ENCODE data around the gene MUC12. TPM values are rescaled to one million over a fixed set of nuclear protein-coding genes. Genes with fewer than 3 reads are reported as not detected.

Gene MUC12
- total RNA-seq, 1 donor from 2014 or later = 1.4 TPM

DNA sequence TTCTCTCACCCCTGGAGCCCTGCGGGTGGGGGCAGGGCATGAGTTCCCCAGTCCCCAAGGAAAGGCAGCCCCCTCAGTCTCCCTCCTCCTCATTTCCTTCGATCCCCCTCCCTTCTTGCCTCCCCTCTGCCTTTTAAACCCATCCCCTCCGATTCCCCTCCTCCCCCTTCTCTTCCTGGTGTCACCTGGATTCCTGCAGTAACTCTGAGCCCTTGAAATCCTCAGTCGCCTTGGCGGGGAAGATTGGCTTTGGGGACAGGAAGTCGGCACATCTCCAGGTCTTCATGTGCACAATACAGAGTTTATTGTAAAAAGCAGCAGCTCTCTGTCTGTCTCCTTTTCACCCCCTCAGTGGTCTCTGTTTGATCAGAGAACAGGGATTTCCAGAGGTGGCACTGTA is 1.3 kb upstream of the MUC12 start:
- TF ChIP-seq, protein P1, sequence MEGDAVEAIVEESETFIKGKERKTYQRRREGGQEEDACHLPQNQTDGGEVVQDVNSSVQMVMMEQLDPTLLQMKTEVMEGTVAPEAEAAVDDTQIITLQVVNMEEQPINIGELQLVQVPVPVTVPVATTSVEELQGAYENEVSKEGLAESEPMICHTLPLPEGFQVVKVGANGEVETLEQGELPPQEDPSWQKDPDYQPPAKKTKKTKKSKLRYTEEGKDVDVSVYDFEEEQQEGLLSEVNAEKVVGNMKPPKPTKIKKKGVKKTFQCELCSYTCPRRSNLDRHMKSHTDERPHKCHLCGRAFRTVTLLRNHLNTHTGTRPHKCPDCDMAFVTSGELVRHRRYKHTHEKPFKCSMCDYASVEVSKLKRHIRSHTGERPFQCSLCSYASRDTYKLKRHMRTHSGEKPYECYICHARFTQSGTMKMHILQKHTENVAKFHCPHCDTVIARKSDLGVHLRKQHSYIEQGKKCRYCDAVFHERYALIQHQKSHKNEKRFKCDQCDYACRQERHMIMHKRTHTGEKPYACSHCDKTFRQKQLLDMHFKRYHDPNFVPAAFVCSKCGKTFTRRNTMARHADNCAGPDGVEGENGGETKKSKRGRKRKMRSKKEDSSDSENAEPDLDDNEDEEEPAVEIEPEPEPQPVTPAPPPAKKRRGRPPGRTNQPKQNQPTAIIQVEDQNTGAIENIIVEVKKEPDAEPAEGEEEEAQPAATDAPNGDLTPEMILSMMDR (IDR thresholded peaks at IDR 0.05; ENCODE audit: unreplicated experiment) = no peak
- Mint-ChIP-seq H3K4me3 (no peak overlapping the region), H3K27ac (no peak overlapping the region), H3K4me1 (peaks cover 10% of the 10 kb centered on the region), H3K9me3 (no peaks in the 10 kb centered on the region), H3K36me3 (no peaks in the 10 kb centered on the region), H3K27me3 (ENCODE audit: low read depth) (peaks cover 81% of the 10 kb centered on the region)
- no peak for DNase-seq (ENCODE audit: low spot score in 2 of 2, unreplicated experiment in 2 of 2)

DNA sequence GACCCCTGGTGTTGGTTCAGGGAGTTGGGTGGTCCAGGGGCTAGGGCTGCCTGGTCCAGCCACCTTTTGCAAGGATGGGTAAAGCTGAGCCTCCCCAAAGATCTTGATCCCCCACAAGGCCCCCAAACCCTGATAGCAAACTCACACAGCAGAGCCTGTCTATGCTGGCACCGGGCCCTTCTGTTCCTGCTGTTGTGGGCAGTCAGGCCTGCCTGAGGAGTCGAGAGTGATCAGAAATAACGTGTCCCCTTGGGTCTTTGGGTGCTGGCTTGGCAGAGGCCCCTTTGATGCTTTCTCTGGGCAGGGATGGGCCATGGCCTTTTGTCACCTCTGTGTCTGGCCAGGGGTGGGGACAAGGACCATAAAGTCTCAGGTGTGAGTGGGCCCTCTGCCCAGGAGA is 715 bp upstream of the MUC12 start:
- no peaks in the 10 kb centered on the region for H3K36me3 Mint-ChIP-seq
- DNase-seq (ENCODE audit: low spot score in 2 of 2, unreplicated experiment in 2 of 2) = no peak
- no peaks in the 10 kb centered on the region for H3K9me3 Mint-ChIP-seq
- peaks cover 10% of the 10 kb centered on the region for H3K4me1 Mint-ChIP-seq
- no peak overlapping the region for H3K4me3 Mint-ChIP-seq
- TF ChIP-seq, protein P1 (IDR thresholded peaks at IDR 0.05; ENCODE audit: unreplicated experiment) = no peak
- H3K27me3 Mint-ChIP-seq (ENCODE audit: low read depth) = peaks cover 80% of the 10 kb centered on the region
- no peak overlapping the region for H3K27ac Mint-ChIP-seq

DNA sequence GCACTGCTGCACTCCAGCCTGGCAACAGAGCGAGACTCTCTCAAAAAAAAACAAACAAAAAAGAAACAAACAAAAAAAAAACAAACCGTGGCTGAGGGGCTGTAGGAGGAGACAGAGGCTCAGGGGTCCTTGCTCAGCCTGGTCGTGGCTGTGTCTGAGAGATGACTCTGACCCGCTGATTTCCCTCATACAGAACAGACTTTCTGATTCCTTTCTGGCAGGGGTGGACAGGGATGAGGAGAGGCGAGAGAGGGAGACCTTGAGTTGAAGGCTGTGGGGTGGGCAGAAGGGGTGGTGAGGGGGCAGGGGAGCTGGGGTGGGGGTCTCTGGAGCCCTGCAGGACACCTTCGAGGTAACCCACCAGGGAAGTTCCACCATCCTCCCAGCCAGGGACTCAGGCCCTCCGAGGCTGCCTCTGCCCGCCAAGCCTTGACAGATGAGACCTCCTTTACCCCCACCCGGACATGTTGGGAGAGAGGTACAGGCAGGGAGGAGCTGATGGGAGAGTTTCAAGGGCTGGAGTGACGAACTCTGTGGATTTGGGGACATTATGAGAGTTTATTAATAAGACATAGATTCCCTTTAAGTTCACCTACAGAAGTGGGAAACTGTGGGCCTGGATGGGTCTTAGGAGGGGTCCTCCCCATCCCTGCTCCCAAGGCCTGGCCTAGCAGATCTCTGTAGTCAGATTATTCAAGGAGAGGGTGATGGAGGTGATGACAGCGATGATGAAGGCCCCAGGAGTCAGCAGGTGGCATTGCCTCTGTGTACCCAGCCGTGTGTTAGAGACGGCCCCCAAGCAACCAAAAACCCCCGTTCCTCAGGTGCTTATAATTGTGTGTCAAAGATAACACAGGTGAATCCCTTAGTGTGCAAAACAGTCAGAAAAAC is 2.0 kb downstream of the MUC12 start:
- Mint-ChIP-seq H3K4me3 (no peak overlapping the region), H3K9me3 (peaks cover 11% of the 10 kb centered on the region), H3K36me3 (no peaks in the 10 kb centered on the region), H3K27me3 (ENCODE audit: low read depth) (peaks cover 62% of the 10 kb centered on the region), H3K27ac (no peak overlapping the region), H3K4me1 (peaks cover 4% of the 10 kb centered on the region)
- TF ChIP-seq, protein P1 (IDR thresholded peaks at IDR 0.05; ENCODE audit: unreplicated experiment) = no peak
- DNase-seq (ENCODE audit: low spot score in 2 of 2, unreplicated experiment in 2 of 2) = no peak

DNA sequence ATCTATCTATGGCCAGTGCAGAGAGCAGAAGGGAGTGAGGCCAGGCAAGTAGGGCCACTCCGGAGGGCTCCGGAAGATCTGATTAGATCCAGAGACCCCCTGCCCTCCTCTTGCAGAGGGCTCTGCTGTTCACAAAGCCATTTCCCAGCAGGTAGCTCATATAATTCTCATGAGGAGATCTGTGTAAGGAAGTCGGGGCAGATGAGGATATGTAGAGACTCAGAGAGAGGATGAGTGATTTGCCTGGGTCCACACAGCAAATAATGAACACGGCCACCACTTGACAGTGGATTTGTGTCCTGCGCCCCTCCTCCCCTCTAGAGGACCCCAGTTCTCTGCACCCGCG is 2.6 kb downstream of the MUC12 start:
- DNase-seq (ENCODE audit: low spot score in 2 of 2, unreplicated experiment in 2 of 2) = no peak
- no peak overlapping the region for H3K27ac Mint-ChIP-seq
- H3K4me1 Mint-ChIP-seq = peaks cover 4% of the 10 kb centered on the region
- TF ChIP-seq, protein P1 (IDR thresholded peaks at IDR 0.05; ENCODE audit: unreplicated experiment) = no peak
- peaks cover 56% of the 10 kb centered on the region for H3K27me3 Mint-ChIP-seq (ENCODE audit: low read depth)
- no peak overlapping the region for H3K4me3 Mint-ChIP-seq
- no peaks in the 10 kb centered on the region for H3K36me3 Mint-ChIP-seq
- H3K9me3 Mint-ChIP-seq = peaks cover 11% of the 10 kb centered on the region

DNA sequence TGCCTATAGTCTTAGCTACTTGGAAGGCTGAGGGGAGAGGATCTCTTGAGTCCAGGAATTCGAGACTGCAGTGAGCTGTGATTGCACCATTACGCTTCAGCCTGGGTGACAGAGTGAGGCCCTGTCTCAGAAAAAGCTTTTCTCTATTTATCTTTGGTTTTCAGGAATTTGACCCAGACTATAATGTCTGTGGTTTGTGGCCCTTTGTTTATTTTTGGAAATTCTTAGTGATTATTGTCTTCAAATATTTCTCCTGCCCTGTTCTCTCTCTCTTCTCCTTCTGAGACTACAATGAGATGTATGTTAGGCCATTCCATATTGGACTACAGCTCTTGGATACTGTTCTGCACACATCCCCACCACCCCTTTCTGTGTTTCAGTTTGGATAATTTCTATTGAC is 4.7 kb downstream of the MUC12 start:
- H3K27ac Mint-ChIP-seq = no peak overlapping the region
- peaks cover 37% of the 10 kb centered on the region for H3K27me3 Mint-ChIP-seq (ENCODE audit: low read depth)
- no peaks in the 10 kb centered on the region for H3K4me1 Mint-ChIP-seq
- TF ChIP-seq, protein P1 (IDR thresholded peaks at IDR 0.05; ENCODE audit: unreplicated experiment) = no peak
- no peaks in the 10 kb centered on the region for H3K36me3 Mint-ChIP-seq
- DNase-seq (ENCODE audit: low spot score in 2 of 2, unreplicated experiment in 2 of 2) = no peak
- no peak overlapping the region for H3K4me3 Mint-ChIP-seq
- peaks cover 11% of the 10 kb centered on the region for H3K9me3 Mint-ChIP-seq

All from mesothelial cell of epicardium (in vitro differentiated cells).